Ovary (tissue), 9 donors: ENCODE results near the gene SPEN. TPM values are rescaled to one million over a fixed set of nuclear protein-coding genes. Genes with fewer than 3 reads are reported as not detected.
A peak's percentile ranks its signal among the peaks of the same experiment; 100 is the strongest.

Source experiments
- DNase-seq, 5 donors: peaks; one replicate each; pipeline ENCODE4 v3.0.0-alpha.2; 2019 to 2020
- H3K27ac ChIP-seq, 2 donors: fragments of 200-600 bp; one replicate each; pipeline versions ENCODE4 v1.5.1 to v1.8.0; 2019 to 2022
- H3K27me3 ChIP-seq: fragments of 200-600 bp; one replicate; pipeline ENCODE4 v1.8.0; 2022
- H3K36me3 ChIP-seq: fragments of 200-600 bp; sonication (generic); one replicate; pipeline ENCODE4 v1.5.1; 2019
- H3K4me1 ChIP-seq: one replicate; pipeline ENCODE4 v1.8.1; 2013; ENCODE audit warnings: mild to moderate bottlenecking, moderate library complexity; ENCODE audit not compliant: insufficient read depth
- H3K4me3 ChIP-seq: fragments of 200-600 bp; sonication (generic); one replicate; pipeline ENCODE4 v1.5.1; 2017
- H3K9me3 ChIP-seq, 2 donors: fragments of 200-600 bp in 1 of 2; sonication (generic) in 1 of 2; one replicate each; pipeline versions ENCODE4 v1.5.1 to v1.8.1; 2013 to 2019; ENCODE audit warnings: mild to moderate bottlenecking in 1 of 2, moderate library complexity in 1 of 2
- CTCF ChIP-seq, 3 donors: fragments of 450-650 bp in 2 of 3; fragments of 200-600 bp in 1 of 3; IDR thresholded peaks; one replicate each; pipeline versions ENCODE4 v1.5.1 to v1.8.0; 2016 to 2022; ENCODE audit warnings: antibody characterized with exemption in 3 of 3, mild to moderate bottlenecking in 1 of 3
- EP300 ChIP-seq: sonication (generic); formaldehyde crosslinking; IDR thresholded peaks from one replicate; pipeline ENCODE4 v1.6.1; 2017; ENCODE audit warnings: antibody characterized with exemption
- POLR2A ChIP-seq: fragments of 450-650 bp; IDR thresholded peaks from one replicate; pipeline ENCODE4 v1.6.1; 2017; ENCODE audit warnings: antibody characterized with exemption, mild to moderate bottlenecking, moderate library complexity
- WGBS, 3 donors: extraction: QIAGEN DNeasy Blood & Tissue Kit in 1 of 3; methylation state at CpG; one replicate each; pipeline versions ENCODE4 v1.1.5 to v1.1.7; 2013 to 2017; 5-methylcytosine and 5-hydroxymethylcytosine counted together
- intact Hi-C, 4 donors: fragments of 100-400 bp; cut with DNase I; formaldehyde crosslinking; loops; one replicate each; pipeline versions ENCODE4 v1.11.0 to v1.15.1; 2022 to 2023
- polyA plus RNA-seq, 2 donors: library from polyadenylated mRNA; stranded (reverse); fragments of 200-250 nt in 1 of 2; fragments of 350-450 nt in 1 of 2; fragmentation: Illumina TruSeq in 1 of 2; extraction: RNeasy Lipid Tissue Mini Kit (QIAGEN cat#74804) in 1 of 2; gene quantifications; one replicate each; pipeline ENCODE4 v1.2.3, GENCODE V29; 2013 to 2014
- total RNA-seq, 7 donors: library from RNA; depleted of rRNA in 2 of 7; stranded (reverse); fragments of >200 nt in 2 of 7; fragmentation: NEBNext Ultra II Directional in 3 of 7; extraction: Animal tissue kit (Norgen Biotek cat#: 25700) in 3 of 7; gene quantifications; one replicate each; pipeline versions ENCODE4 v1.1.0 to v1.2.4, GENCODE V29; 2016 to 2023
- donor health status: DM: no; HTN: no; CAD: no; lungs with moderate emphysema.
- donor health status: DM: no; HTN: no; CAD: no.
- donor health status: Bipolar disorder and iron deficiency.
- donor health status: DM: yes; HTN: yes; CAD: no.
- donor health status: DM: no; HTN: no; CAD: no.
- donor health status: DM: yes; HTN: yes; CAD: no.

Gene SPEN
- total and polyA plus RNA-seq, 9 donors = 30.5 to 93.2 (median 62.9) TPM

- Histone ChIP-seq H3K9me3 (no peaks in the 10 kb centered on the region), H3K36me3 (no peaks in the 10 kb centered on the region), H3K4me3 (no peak overlapping the region), H3K4me1 (peaks cover 36% of the 10 kb centered on the region), H3K27ac (peak overlapping the region; percentile 90 to 99), H3K27me3 (no peaks in the 10 kb centered on the region)
- 40 to 44% (median 42%) methylated on average over 23 of the region's 23 CpGs for WGBS, 3 donors
- TF ChIP-seq POLR2A (no peak), CTCF (IDR thresholded peaks at IDR 0.05) (no peak), EP300 (no peak)
- intact Hi-C loops = no loop called here
- DNase-seq = peak in 3 of 5 donors; percentile 61 to 67 (median 65)
These were observed 104.0 kb downstream of the SPEN start for GRCh38 chr1:15951341-15952153.

- peak overlapping the region in 1 of 2 donors; percentile 99 for H3K27ac ChIP-seq
- intact Hi-C loops = no loop called here
- TF ChIP-seq POLR2A (no peak), EP300 (no peak), CTCF (IDR thresholded peaks at IDR 0.05) (no peak)
- H3K9me3 ChIP-seq = no peaks in the 10 kb centered on the region
- no peak overlapping the region for H3K4me3 ChIP-seq
- WGBS, 3 donors = 79 to 85% (median 83%) methylated on average over 27 of the region's 27 CpGs
- H3K27me3 ChIP-seq = no peaks in the 10 kb centered on the region
- DNase-seq = peak in 2 of 5 donors; percentile 46 to 55
- peaks cover 36% of the 10 kb centered on the region for H3K4me1 ChIP-seq
- no peaks in the 10 kb centered on the region for H3K36me3 ChIP-seq
These were observed 105.1 kb downstream of the SPEN start for GRCh38 chr1:15952317-15953258.

- H3K4me1 ChIP-seq = peaks cover 33% of the 10 kb centered on the region
- intact Hi-C loops = no loop called here
- no peaks in the 10 kb centered on the region for H3K9me3 ChIP-seq
- H3K27ac ChIP-seq = no peak overlapping the region
- no peaks in the 10 kb centered on the region for H3K27me3 ChIP-seq
- 74 to 83% (median 80%) methylated on average over 11 of the region's 11 CpGs for WGBS, 3 donors
- no peak overlapping the region for H3K4me3 ChIP-seq
- H3K36me3 ChIP-seq = no peaks in the 10 kb centered on the region
- DNase-seq = peak in 1 of 5 donors; percentile 27
- TF ChIP-seq CTCF (IDR thresholded peaks at IDR 0.05) (no peak), EP300 (no peak), POLR2A (no peak)
These were observed 105.8 kb downstream of the SPEN start for GRCh38 chr1:15953294-15953771.

GRCh38 chr1:15953791-15954241, 106.3 kb downstream of the SPEN start:
- DNase-seq = no peak
- 67 to 80% (median 75%) methylated on average over 1 of the region's 1 CpG for WGBS, 3 donors
- no peaks in the 10 kb centered on the region for H3K9me3 ChIP-seq
- H3K4me3 ChIP-seq = no peak overlapping the region
- peaks cover 31% of the 10 kb centered on the region for H3K4me1 ChIP-seq
- no peaks in the 10 kb centered on the region for H3K27me3 ChIP-seq
- intact Hi-C loops = no loop called here
- TF ChIP-seq EP300 (no peak), CTCF (IDR thresholded peaks at IDR 0.05) (no peak), POLR2A (no peak)
- no peak overlapping the region for H3K27ac ChIP-seq
- H3K36me3 ChIP-seq = no peaks in the 10 kb centered on the region
